Uterus (tissue), 4 donors: Measurements from ENCODE around the gene COL19A1. TPM values are rescaled to one million over a fixed set of nuclear protein-coding genes. Genes with fewer than 3 reads are reported as not detected.

Experiments used
- DNase-seq, 2 donors: peaks; one replicate each; pipeline ENCODE4 v3.0.0-alpha.2; 2019 to 2020
- H3K27ac ChIP-seq, 2 donors: fragments of 200-600 bp; sonication (generic); 1 replicate in 1 of 2; 2 replicates in 1 of 2; pipeline ENCODE4 v1.5.1; 2016 to 2018
- H3K27me3 ChIP-seq, 2 donors: fragments of 200-600 bp; sonication (generic); one replicate each; pipeline ENCODE4 v1.5.1; 2018 to 2019; ENCODE audit warnings: control low read depth in 1 of 2
- H3K36me3 ChIP-seq, 2 donors: fragments of 200-600 bp; sonication (generic); one replicate each; pipeline ENCODE4 v1.5.1; 2019; ENCODE audit warnings: control low read depth in 1 of 2
- H3K4me1 ChIP-seq, 2 donors: fragments of 200-600 bp; sonication (generic); one replicate each; pipeline ENCODE4 v1.5.1; 2018 to 2019; ENCODE audit warnings: control low read depth in 1 of 2
- H3K4me3 ChIP-seq, 2 donors: fragments of 200-600 bp; sonication (generic); 1 replicate in 1 of 2; 2 replicates in 1 of 2; pipeline ENCODE4 v1.5.1; 2018 to 2019; ENCODE audit warnings: mild to moderate bottlenecking in 1 of 2
- H3K9me3 ChIP-seq, 2 donors: fragments of 200-600 bp; sonication (generic); one replicate each; pipeline ENCODE4 v1.5.1; 2019; ENCODE audit warnings: control low read depth in 1 of 2
- POLR2A ChIP-seq, 2 donors: fragments of 450-650 bp; IDR thresholded peaks; one replicate each; pipeline ENCODE4 v1.6.1; 2016; ENCODE audit warnings: antibody characterized with exemption in 2 of 2, mild to moderate bottlenecking in 1 of 2, moderate library complexity in 1 of 2
- intact Hi-C: fragments of 100-400 bp; cut with DNase I; formaldehyde crosslinking; loops from one replicate; pipeline ENCODE4 v1.15.1; 2023; ENCODE audit warnings: low total_unique reads
- total RNA-seq, 4 donors: library from RNA; depleted of rRNA in 3 of 4; stranded (reverse); fragments of >200 nt in 3 of 4; gene quantifications; one replicate each; pipeline versions ENCODE4 v1.1.0 to v1.2.4, GENCODE V29; 2014 to 2023
- TF ChIP-seq, protein P1 (sequence below), 4 experiments: fragments of 200-600 bp in 2 of 4; fragments of 450-650 bp in 2 of 4; sonication (generic) in 2 of 4; IDR thresholded peaks; one replicate each; pipeline ENCODE4 v1.5.1; 2016 to 2019; ENCODE audit warnings: antibody characterized with exemption in 4 of 4, mild to moderate bottlenecking in 2 of 4, moderate library complexity in 1 of 4
- donor health status: DM: yes; HTN: yes; CAD: no.

Gene COL19A1
- total RNA-seq, 4 donors from 2014 or later: under 0.01 to 0.28 TPM; not detected in 2

DNA sequence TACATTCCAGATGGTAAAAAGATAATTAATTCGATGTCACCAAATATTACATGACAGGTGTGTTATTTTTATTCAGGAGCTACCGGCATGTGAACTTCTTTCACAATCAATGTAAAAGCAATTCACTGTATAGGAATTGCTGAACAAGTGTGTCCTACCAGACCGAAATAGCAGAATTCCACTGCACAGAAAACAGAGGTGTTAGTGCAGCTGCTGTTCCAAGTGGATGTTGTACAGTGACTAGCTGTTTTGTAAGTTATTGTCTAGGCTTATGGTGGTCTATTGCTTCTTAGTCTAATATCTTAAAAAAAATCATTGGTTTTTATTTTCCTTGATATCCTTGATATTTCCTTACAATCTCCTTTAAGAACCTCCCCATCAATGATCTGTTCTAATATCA lies 107.4 kb downstream of the COL19A1 start:
- Histone ChIP-seq H3K9me3 (no peaks in the 10 kb centered on the region), H3K27me3 (no peaks in the 10 kb centered on the region), H3K4me3 (no peak overlapping the region), H3K27ac (no peak overlapping the region), H3K4me1 (no peaks in the 10 kb centered on the region), H3K36me3 (no peaks in the 10 kb centered on the region)
- intact Hi-C loops: no loop called here
- DNase-seq: no peak
- no peak for TF ChIP-seq POLR2A (IDR thresholded peaks at IDR 0.05)
- TF ChIP-seq, protein P1, sequence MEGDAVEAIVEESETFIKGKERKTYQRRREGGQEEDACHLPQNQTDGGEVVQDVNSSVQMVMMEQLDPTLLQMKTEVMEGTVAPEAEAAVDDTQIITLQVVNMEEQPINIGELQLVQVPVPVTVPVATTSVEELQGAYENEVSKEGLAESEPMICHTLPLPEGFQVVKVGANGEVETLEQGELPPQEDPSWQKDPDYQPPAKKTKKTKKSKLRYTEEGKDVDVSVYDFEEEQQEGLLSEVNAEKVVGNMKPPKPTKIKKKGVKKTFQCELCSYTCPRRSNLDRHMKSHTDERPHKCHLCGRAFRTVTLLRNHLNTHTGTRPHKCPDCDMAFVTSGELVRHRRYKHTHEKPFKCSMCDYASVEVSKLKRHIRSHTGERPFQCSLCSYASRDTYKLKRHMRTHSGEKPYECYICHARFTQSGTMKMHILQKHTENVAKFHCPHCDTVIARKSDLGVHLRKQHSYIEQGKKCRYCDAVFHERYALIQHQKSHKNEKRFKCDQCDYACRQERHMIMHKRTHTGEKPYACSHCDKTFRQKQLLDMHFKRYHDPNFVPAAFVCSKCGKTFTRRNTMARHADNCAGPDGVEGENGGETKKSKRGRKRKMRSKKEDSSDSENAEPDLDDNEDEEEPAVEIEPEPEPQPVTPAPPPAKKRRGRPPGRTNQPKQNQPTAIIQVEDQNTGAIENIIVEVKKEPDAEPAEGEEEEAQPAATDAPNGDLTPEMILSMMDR (IDR thresholded peaks at IDR 0.05): no peak

DNA sequence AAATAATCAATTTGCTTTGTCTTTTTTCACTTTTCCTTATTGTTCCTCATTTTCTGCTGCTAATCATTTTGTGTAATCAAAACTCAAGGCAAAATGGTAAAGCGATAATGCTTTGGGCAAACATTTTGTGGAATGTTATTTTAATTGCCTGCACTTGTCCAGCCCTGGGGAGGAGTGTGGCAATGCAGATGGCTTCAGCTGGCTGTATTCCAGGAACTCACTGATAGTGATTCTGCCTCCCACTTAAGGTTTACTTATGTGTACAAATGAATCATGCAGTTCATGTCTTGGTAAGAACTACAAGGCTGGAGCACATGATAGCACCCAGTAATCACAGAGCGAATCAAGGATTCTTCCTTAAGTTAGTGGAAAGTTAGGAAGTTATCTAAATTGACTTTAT lies 107.8 kb downstream of the COL19A1 start:
- intact Hi-C loops: no loop called here
- Histone ChIP-seq H3K9me3 (no peaks in the 10 kb centered on the region), H3K4me1 (no peaks in the 10 kb centered on the region), H3K27me3 (no peaks in the 10 kb centered on the region), H3K27ac (no peak overlapping the region), H3K4me3 (no peak overlapping the region), H3K36me3 (no peaks in the 10 kb centered on the region)
- no peak for DNase-seq
- TF ChIP-seq, protein P1 (IDR thresholded peaks at IDR 0.05): no peak
- TF ChIP-seq POLR2A (IDR thresholded peaks at IDR 0.05): no peak

DNA sequence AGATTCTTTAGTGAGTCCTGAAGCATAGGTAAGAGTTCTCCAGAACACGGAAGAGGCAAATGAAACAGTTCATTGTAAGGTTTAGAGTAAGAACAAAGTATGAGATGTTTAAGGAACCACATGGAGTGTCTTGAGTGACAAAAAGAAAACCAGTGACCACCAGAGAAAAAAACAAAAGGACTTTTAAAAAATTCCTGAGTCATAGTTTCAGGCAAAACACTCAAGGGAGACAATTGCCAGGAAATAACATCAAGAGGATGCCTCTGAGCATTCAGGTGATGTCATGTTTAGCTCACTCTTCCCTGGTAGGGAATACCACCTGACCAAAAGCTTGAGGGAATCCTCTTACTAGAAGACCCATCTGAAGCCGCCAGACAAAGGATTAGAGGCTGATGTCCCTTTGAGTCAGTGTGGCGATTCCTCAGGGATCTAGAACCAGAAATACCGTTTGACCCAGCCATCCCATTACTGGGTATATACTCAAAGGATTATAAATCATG lies 110.3 kb downstream of the COL19A1 start:
- no peak for DNase-seq
- Histone ChIP-seq H3K9me3 (no peaks in the 10 kb centered on the region), H3K4me3 (no peak overlapping the region), H3K27ac (no peak overlapping the region), H3K27me3 (no peaks in the 10 kb centered on the region), H3K4me1 (no peaks in the 10 kb centered on the region), H3K36me3 (no peaks in the 10 kb centered on the region)
- intact Hi-C loops: no loop called here
- no peak for TF ChIP-seq POLR2A (IDR thresholded peaks at IDR 0.05)
- TF ChIP-seq, protein P1 (IDR thresholded peaks at IDR 0.05): no peak

DNA sequence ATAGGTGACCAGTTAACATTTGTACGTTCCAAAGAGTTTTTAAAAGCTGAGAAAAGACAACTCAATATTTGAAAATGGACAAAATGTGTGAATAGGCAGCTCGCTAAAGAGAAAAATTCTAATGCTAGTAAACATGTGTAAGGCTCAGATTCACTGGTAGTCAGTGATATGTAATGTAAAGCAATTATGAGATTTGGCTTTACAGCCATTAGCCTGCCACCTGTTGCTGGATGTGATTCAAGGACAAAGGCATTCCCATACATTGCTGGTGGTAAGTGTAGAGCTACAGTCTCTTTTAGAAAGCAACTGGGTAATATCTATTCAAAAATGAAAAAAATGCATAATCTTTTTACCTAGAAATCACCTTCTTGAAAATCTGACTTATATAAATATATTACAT lies 114.3 kb downstream of the COL19A1 start:
- TF ChIP-seq, protein P1 (IDR thresholded peaks at IDR 0.05): no peak
- no peak for TF ChIP-seq POLR2A (IDR thresholded peaks at IDR 0.05)
- intact Hi-C loops: no loop called here
- Histone ChIP-seq H3K27me3 (no peaks in the 10 kb centered on the region), H3K27ac (no peak overlapping the region), H3K9me3 (no peaks in the 10 kb centered on the region), H3K4me1 (no peaks in the 10 kb centered on the region), H3K4me3 (no peak overlapping the region), H3K36me3 (no peaks in the 10 kb centered on the region)
- no peak for DNase-seq

DNA sequence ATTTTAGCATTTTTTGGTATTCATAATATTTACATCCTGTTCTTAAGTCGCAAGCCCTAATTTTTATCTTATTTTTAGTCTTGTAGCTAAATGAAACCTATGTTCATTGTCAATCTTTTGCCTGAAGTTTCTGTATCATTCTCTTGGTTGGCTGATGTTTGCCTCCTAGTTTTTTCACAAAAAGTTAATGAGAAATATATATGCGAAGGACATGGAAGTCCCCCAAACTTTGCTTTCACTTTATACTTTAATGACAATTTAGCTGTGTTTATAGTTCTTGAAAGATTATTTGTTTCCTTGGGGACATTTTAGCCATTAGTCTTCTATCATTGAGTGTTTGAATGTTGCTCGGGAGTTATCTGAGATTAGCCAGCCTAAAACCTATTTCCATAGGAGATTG lies 118.2 kb downstream of the COL19A1 start:
- Histone ChIP-seq H3K27ac (no peak overlapping the region), H3K27me3 (no peaks in the 10 kb centered on the region), H3K9me3 (no peaks in the 10 kb centered on the region), H3K36me3 (no peaks in the 10 kb centered on the region), H3K4me3 (no peak overlapping the region), H3K4me1 (no peaks in the 10 kb centered on the region)
- TF ChIP-seq, protein P1 (IDR thresholded peaks at IDR 0.05): no peak
- TF ChIP-seq POLR2A (IDR thresholded peaks at IDR 0.05): no peak
- intact Hi-C loops: no loop called here
- DNase-seq: no peak
